NCI-H774 (cell line): Measurements from ENCODE around the gene LRRTM4.
"Not testable (repeated sequence)": the region's sequence is repeated elsewhere in the genome, so short reads cannot be mapped to it uniquely, and the experiment has no call there.

Source experiments
- DNase-seq: peaks from one replicate; lab custom pipeline; 2025; lab: John Stamatoyannopoulos, UW

LRRTM4 gene

DNA sequence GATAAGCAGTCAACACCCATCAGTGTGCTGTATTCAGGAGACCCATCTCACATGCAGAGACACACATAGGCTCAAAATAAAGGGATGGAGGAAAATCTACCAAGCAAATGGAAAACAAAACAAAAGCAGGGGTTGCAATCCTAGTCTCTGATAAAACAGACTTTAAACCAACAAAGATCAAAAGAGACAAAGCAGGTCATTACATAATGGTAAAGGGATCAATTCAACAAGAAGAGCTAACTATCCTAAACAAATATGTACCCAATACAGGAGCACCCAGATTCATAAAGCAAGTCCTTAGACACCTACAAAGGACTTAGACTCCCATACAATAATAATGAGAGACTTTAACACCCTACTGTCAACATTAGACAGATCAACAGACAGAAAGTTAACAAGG is 358.2 kb downstream of the LRRTM4 start:
- not testable (repeated sequence) for DNase-seq

DNA sequence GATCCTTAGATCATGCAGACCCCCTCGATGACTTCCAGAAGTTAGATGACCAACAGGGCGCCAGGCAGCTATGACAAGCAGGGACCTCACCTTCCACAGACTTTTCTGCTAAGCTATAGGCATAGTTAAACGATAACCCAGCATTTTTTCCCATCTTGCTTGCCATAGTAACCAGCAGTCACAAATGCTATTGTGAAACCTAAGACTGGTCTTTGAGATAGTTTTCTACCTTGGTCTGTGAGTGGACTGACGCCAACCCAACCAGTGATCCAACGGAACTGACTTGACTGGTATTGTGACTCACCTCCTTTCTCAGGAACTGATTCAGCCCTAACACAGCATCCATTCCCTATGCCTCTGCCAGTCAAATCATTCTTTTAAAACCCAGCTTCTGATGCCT is 361.2 kb downstream of the LRRTM4 start:
- no peak for DNase-seq

DNA sequence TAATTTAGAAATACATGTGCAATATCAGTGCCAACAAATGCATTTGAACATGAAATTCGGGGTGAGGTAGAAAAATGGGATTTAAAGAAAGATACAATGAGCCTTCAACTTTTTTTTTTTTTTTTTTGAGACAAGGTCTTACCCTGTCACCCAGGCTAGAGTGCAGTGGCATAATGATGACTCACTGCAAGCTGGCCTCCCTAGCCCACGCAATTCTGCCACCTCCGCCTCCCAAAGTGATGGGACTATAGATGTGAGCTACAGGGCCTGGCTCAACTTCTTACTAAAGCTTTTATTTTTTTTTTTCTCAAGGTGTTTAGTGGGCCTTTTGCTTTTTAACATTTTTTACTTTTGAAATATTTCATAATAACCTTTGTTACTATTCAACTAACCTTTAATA is 365.6 kb downstream of the LRRTM4 start:
- DNase-seq, result no peak

DNA sequence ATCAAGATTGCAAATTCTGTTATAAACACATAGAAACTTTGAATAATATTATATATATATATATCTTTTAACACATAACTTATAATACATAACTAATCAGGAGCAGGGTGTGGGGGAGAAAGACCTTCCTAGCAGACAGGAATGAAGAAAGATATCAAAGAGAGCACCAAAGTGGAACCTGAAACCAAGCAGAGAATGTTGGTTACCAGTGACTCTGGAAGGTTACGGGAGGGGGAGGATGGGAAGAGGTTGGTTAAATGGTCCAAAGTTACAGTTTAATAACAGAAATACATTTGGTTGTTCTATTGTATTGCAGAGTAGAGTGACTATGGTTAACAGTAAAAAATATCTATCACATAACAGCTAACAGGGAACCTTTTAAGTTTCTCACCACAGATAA is 366.7 kb downstream of the LRRTM4 start:
- DNase-seq, result no peak

DNA sequence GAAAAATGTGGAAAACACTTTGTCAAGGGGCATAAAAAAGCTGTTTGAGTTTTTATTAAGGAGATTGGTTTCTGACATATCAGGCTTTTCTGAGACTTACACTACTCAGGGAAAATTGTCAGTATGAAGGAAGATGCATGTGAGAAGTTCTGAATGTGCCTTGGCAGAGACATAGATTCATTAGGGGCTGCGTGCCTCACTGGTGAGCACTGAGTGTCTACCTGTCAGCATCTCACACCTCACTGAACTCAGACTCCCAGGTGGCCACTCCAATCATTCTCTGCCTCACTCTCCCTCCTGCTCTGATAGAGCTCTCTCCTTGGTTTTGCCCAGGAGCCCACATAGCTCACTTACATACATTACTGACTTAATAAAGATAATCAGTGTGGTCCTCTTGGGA is 372.6 kb downstream of the LRRTM4 start:
- DNase-seq, result no peak

DNA sequence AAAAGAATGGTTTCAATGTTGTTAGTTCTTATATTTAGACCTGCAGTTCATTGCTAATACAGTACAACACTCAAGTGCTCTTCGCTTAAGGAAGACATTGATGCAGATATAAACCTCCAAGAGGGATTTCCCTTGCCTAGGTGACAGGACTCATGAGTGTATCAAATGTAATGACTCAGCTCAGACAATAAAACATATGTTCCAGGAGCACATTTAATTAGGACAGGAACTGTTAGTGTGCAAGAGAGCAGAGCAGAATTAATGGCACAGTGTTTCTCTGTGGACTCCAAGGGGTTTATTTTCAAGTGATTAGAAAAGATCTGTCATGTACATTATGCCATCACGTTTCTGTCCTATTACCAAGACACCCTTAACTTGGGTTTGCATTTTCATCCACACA is 375.0 kb downstream of the LRRTM4 start:
- no peak for DNase-seq

DNA sequence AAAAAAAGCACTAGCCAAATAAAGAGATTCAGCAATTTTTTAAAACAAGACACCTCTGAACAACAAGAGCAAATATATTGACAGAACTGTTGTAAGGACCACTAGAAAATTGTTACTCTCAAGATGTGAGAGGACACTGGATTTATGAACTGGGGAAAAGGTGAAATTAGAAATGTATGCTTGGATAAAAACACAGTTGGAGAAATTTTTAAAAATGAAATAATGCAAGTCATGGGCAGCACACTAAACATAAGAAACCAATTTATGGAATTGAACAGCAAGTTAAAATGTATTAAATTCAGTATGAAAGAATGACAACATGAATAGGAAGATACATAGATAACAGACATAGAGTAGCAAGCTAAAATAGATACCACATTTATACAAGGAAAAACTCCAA is 377.4 kb downstream of the LRRTM4 start:
- no peak for DNase-seq

DNA sequence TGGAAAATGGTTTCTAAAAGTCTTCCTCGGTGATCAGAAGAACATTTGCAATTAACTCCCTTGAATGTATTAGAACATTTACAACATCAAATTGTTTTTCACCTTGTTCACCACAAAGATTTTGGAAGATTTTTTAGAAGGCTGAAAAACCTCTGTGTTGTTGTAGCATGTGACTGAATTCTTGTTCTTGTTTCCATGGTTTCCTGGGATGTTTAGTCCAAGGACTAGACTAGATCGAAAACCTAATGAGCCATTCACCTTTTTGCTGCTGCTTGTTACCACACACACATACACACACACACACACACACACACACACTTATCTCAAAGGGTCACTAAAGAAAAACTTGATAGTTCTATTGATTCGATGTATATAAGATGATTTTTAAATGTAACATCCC is 380.0 kb downstream of the LRRTM4 start:
- no peak for DNase-seq

DNA sequence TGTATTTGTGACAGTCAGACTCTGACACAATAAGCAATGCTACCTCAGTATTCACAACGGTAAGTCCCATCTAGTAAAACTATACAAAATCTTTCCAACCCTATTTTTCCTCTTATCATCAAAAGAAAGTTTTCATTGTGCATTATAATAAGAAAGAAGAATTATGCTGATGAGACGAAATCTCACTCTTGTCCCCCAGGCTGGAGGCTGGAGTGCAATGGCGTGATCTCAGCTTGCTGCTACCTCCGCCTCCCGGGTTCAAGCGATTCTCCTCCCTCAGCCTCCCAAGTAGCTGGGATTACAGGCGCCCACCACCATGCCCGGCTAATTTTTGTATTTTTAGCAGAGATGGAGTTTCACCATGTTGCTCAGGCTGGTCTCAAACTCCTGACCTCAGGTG is 393.7 kb downstream of the LRRTM4 start:
- DNase-seq, result not testable (repeated sequence)

DNA sequence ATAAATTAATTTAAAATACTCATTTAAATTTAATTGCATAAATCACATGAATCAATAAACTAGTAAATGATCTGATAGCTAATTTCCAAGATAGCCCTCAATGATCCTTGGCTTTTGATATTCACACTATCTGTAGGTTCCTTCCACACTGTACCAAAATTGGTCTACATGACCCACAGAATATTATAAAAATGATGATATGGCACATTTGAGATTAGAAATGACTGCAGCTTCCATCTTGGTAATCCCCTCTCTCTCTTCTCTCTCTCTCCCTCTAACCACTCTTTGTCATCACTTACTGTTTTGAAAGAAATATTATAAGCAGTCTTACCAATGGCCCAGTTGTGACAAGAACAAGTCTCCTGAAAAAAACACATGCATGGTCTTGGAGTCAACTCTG is 394.8 kb downstream of the LRRTM4 start:
- no peak for DNase-seq

DNA sequence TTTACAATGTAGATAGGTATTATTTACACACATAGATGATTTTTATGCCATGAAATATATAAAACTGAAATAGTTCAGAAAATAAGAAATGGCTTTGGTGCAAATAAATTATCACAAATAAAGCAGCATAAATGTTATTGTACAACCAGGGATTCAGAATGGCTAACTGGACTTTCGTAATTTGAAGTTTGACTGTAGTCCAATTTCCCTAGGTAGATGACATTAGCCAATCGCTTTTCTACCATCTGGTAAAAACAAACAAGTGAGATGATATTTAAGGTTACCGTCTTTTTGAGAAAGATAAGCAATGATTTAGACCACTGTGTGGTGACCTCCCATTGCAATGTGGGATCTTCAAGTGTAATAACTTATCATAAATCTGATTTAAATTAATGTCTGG is 400.7 kb downstream of the LRRTM4 start:
- DNase-seq, result no peak

DNA sequence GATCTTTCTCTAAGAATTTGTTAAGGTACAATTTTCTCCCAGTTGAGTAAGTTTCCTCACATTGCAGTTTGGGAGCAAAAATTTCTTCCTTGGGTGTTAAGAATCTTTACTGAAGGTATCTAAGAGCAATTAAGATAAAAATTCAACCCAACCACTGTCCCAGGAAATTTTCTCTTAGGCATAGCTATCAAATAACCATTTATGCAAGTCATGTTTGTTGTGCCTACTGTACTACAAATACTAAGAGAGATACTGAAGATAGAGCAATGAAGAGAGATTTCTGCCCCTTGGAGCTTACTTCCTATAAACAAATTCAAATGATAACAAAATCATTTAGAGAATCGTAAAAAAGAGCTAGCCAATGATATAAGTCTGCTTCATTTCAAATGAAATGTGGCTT is 402.8 kb downstream of the LRRTM4 start:
- DNase-seq, result no peak

DNA sequence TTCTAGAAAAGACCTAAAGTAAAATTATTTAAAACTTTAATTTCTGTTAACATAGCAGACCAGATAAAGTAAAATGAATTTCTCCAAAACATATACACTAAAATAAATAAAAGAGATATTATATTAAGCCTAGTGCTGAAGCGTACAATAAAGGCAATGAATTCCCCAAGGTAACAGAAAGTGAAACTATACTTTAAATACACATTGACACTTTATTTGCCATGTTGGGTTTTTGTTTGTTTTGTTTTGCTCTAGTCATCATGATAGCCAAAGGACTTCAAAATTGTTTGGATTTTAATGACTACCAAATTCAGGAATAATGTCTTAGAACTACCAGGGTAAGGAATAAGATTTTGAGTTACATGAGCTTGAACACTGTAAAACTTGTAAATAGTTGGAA is 413.3 kb downstream of the LRRTM4 start:
- DNase-seq, result no peak

DNA sequence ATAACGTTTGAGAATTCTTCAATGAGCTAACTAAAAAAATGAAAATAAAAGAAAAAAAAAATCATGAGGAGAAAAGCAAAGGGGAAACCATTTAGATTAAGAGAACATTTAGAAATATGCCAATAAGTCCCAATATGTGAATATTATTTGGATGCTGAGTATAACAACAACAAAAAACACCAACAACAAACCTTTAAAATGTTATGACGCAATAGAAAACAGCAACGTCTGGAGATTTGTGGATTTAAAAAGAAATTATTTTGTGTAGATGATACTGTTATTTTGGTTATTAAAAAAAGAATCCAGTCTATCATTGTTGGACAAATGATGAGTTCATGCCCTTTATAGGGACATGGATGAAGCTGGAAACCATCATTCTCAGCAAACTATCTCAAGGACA is 417.2 kb downstream of the LRRTM4 start:
- DNase-seq, result no peak

DNA sequence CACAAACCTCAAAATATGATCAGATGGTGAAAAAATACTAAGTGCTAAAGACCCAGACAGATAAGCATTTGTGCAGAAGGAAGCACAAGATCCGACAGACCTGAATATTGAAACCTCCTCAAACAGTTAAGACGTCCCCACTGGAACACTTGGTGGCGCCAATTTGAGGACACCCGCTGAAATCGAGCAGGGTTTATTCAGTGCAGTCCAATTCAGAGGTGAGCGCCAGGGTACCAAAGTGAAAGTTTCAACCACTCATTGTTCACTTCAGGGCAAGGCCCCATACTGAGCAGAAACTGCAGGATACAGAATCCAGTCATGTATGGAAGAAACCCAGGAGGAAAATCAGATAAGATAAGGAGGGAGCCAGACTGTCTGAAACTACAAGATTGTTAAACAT is 417.6 kb downstream of the LRRTM4 start:
- DNase-seq, result no peak

DNA sequence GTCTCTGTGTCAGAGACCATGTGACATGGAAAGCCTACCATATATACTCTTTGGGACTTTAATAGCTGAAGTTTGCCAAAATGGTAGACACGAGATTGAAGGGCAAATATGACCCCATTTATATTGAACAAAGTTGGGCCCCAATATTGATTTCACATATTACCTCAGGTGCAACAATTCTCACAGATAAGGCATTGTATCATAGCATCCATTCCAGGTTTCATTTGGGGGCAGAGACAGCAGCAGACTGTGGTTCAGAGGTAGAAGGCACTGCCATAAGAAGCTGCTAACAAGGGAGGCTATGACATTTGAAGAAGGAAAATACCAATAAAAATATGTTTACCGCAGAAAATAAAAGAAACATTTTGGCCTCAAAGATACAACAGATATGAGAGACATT is 419.2 kb downstream of the LRRTM4 start:
- DNase-seq, result no peak

DNA sequence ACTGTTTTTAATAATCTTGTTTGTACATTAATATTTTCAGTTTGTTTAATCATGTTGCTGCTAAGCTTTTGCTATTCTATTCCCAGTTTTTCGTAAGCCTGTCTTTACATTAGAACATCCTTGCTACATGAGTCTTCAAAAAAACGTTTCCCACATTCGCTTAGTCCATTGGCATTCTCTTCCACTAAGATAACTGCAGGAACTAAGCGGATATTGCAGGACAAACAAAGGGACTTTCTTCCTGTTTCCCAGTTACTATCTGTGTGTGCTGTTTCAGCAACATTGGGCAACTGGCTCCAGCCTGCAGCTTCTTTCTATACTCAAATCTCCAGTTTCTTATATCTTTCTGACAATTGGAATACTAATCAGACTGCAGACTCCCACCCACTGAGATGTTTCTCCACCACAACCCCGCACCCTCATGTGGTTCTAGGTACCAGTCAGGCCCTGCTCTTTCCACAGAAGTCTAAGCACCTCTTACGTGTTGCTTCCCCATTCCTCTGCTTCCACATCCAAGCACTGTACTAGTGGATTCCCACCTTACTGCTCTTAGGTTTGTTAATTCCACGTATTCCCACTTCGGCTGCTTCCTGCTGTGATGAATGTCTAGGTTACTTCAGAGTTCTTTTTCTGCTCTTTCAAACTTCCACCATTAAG is 420.3 kb downstream of the LRRTM4 start:
- no peak for DNase-seq

DNA sequence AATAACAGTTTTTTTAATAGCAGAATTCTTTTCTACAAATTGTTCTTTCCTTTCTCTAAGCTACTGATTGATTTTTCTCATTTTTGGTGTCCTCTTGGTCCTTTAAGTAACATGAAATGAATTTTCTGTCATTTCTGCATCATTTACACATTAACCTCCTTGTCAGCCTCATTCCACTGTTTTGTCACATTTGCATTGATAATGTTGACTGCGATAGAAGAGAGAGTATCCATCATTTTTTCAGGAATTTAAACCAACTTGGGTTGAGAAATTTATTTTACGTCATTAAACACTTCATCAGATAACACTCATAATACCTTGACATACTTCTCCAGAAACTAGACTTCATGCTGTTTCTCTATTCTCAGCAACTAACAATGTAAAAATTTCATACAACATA is 422.2 kb downstream of the LRRTM4 start:
- DNase-seq, result no peak

DNA sequence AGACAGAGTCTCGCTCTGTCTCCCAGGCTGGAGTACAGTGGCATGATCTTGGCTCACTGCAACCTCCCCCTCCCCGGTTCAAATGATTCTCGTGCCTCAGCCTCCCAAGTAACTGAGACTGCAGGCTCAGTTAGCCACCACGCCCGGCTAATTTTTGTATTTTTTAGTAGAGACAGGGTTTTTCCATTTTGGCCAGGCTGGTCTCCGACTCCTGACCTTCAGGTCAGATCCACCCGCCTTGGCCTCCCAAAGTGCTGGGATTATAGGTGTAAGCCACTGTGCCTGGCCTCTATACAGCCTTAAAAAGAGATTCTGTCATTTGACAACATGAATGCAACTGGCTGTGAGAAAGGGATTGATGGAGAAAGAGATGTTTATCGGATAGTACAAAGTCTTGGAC is 426.7 kb downstream of the LRRTM4 start:
- not testable (repeated sequence) for DNase-seq

DNA sequence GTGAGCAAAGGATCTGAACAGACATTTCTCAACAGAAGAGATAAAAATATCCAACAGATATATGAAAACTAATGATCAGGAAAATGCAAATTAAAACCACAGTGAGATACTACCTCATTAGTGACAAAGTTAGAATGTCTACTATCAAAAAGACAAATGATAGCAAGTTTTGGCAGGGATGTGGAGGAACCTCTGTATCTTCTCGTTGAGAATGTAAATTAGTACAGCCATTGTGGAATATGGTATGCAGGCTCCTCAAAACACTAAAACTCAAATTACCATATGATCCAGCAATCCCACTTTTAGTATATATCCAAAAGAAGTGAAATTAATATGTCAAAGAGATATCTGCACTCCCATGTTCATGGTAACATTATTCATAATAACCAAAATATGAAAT is 427.1 kb downstream of the LRRTM4 start:
- no peak for DNase-seq

DNA sequence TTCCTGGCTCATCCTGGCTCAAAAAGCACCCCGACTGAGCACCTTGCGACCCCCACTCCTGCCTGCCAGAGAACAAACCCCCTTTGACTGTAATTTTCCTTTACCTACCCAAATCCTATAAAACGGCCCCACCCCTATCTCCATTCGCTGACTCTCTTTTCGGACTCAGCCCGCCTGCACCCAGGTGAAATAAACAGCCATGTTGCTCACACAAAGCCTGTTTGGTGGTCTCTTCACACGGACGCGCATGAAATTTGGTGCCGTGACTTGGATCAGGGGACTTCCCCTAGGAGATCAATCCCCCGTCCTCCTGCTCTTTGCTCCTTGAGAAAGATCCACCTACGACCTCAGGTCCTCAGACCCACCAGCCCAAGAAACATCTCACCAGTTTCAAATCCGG is 433.8 kb downstream of the LRRTM4 start:
- not testable (repeated sequence) for DNase-seq

DNA sequence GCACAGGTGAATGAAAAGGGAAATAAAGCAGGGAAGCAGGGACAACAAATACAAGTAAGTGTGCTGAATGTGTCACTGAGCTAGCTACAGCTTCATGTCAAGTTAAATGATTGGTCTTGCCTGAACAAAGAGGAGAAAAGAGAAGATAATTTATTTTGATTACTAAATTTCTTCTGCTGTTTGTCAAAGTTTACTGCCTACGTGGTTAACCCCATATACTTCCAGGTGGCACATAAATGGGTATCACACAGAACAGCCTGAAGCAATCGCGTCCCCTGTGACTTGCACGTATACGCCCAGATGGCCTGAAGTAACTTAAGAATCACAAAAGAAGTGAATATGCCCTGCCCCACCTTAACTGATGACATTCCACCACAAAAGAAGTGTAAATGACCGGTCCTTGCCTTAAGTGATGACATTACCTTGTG is 434.2 kb downstream of the LRRTM4 start:
- no peak for DNase-seq

DNA sequence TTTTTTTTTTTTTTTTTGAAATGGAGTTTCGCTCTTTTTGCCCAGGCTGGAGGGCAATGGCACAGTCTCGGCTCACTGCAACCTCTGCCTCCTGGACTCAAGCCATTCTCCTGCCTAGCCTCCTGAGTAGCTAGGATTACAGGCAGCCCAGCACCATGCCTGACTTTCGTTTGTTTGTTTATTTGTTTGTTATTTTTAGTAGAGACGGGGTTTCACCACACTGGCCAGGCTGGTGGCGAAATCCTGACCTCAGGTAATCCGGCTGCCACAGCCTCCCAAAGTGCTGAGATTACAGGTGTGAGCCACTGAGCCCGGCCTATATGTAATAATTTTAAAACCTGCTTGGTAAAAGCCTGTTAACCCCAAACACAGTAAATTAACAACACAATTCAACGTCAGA is 435.7 kb downstream of the LRRTM4 start:
- no peak for DNase-seq

DNA sequence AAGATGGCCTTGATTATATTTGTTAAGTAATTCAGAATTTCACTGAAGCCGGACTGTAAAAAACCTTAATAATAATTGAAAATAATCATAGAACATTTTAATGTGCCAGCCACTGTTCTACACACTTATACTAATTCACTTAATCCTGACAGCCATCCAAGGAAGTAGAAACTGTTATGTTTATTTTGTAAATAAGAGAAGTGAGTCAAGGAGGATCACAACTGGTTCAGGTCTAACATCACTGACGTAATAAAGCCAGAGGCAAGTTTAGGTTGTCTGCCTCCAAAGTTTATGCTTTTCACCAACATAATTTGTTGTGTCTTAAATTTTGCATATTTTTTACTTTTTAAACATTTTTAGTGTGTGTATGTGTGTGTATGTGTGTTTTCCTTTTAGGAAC is 436.1 kb downstream of the LRRTM4 start:
- DNase-seq, result no peak

DNA sequence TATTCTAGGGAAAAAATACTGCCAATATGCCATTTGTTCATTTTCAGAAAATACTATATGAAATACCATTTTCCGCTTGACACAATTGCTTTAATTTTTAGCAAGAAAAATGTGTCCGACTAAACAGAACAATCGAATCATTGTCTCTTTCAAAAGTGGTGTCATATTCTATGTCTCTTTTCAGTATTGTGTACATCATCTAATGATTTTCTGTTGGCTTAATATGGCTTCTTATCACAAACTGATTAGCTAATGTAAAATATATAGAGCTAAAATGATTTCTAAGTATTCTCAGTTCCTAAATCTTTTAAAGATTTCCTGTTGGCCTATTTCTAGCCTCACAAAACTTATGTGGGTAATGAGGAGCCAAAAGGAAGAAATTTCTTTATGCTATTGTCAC is 436.6 kb downstream of the LRRTM4 start:
- DNase-seq, result no peak
